ENCODE results near the gene NUP214.
"Not testable (repeated sequence)": the region's sequence is repeated elsewhere in the genome, so short reads cannot be mapped to it uniquely, and the experiment has no call there.

The NUP214 gene

DNA sequence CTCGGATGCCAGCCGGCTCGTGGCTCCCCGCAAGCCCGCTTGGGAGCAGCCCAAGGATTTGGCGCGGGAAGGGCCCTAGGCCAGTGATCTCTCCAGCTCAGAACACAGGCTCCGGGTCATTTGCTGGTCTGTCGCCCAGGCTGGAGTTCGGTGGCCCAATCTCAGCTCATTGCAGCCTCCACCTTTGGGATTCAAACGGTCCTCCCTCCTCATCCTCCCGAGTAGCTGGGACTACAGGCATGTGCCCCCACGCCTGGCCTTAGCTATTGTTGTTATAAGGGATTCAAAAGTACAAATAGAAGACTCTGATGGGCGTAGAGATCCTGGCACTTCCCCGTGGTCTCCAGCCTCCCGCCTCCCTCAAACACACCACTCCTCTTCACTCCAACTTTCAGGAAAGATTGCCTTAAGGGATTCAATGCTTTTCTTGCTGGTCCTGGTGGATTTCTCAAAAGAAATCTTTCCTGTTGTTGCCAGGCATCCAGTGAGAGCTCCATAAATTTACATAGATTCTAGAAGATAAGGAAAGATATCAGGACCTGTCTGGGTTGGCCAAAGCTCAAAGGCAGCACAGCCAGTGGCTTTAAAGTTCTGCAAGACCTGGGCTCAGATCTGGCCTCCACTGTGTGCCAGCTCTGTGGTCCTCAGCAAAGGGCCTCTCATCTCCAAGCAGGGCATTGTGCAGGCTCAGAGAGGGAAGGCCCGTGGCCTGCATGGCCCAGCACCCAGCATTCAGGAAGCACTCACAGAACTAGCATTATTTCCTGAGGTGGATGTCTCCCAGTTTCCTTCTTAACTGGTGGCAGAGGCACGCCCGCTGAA, 28.0 kb upstream of the NUP214 start:
- peaks cover 27% of the 10 kb centered on the region for H3K4me1 ChIP-seq (ENCODE audit: control insufficient read depth, insufficient read depth, low read length)
- 20 to 22% methylated on average over 18 to 19 of the region's 19 CpGs for WGBS, 2 experiments
- H3K9me3 ChIP-seq (ENCODE audit: control insufficient read depth, low read length), result no peaks in the 10 kb centered on the region
- H3K4me3 ChIP-seq (ENCODE audit: insufficient read depth, low read depth, low read length), result peak overlapping the region; percentile 87
- no peaks in the 10 kb centered on the region for H3K36me3 ChIP-seq (ENCODE audit: control insufficient read depth, insufficient read depth, low read length)
- no peaks in the 10 kb centered on the region for H3K27me3 ChIP-seq (ENCODE audit: control insufficient read depth, insufficient read depth, low read length, poor library complexity, severe bottlenecking)
- no peak overlapping the region for H3K27ac ChIP-seq (ENCODE audit: insufficient read depth, low read depth, low read length, poor library complexity, severe bottlenecking)

DNA sequence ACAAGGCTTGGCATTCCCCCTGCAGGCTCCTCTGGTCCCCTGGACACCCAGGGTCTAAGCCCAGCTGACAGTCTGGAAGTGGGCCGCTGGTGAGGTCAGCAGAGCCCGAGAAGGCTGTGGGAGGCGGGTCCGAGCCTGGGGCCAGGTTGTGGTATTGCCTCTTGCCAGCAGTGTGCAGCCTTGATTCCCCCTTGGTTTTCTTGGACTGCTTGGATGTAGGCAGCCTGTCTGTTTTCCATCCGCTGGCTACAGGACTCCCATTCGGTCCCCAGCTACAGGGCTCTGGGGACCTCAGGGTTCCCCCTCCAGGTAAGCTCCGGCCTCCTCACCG, 27.5 kb upstream of the NUP214 start:
- H3K4me3 ChIP-seq (ENCODE audit: insufficient read depth, low read depth, low read length), result peak overlapping the region; percentile 87
- H3K27me3 ChIP-seq (ENCODE audit: control insufficient read depth, insufficient read depth, low read length, poor library complexity, severe bottlenecking), result no peaks in the 10 kb centered on the region
- no peaks in the 10 kb centered on the region for H3K36me3 ChIP-seq (ENCODE audit: control insufficient read depth, insufficient read depth, low read length)
- H3K27ac ChIP-seq (ENCODE audit: insufficient read depth, low read depth, low read length, poor library complexity, severe bottlenecking), result no peak overlapping the region
- WGBS, 2 experiments, result 87 to 88% methylated on average over 8 of the region's 8 CpGs
- H3K9me3 ChIP-seq (ENCODE audit: control insufficient read depth, low read length), result no peaks in the 10 kb centered on the region
- H3K4me1 ChIP-seq (ENCODE audit: control insufficient read depth, insufficient read depth, low read length), result peaks cover 27% of the 10 kb centered on the region

GRCh38 chr9:131098391-131099101, 26.8 kb upstream of the NUP214 start:
- no peaks in the 10 kb centered on the region for H3K9me3 ChIP-seq (ENCODE audit: control insufficient read depth, low read length)
- no peak overlapping the region for H3K27ac ChIP-seq (ENCODE audit: insufficient read depth, low read depth, low read length, poor library complexity, severe bottlenecking)
- peaks cover 27% of the 10 kb centered on the region for H3K4me1 ChIP-seq (ENCODE audit: control insufficient read depth, insufficient read depth, low read length)
- H3K36me3 ChIP-seq (ENCODE audit: control insufficient read depth, insufficient read depth, low read length), result no peaks in the 10 kb centered on the region
- H3K4me3 ChIP-seq (ENCODE audit: insufficient read depth, low read depth, low read length), result peak overlapping the region; percentile 87
- no peaks in the 10 kb centered on the region for H3K27me3 ChIP-seq (ENCODE audit: control insufficient read depth, insufficient read depth, low read length, poor library complexity, severe bottlenecking)
- WGBS, 2 experiments, result 76 to 78% methylated on average over 13 of the region's 13 CpGs

DNA sequence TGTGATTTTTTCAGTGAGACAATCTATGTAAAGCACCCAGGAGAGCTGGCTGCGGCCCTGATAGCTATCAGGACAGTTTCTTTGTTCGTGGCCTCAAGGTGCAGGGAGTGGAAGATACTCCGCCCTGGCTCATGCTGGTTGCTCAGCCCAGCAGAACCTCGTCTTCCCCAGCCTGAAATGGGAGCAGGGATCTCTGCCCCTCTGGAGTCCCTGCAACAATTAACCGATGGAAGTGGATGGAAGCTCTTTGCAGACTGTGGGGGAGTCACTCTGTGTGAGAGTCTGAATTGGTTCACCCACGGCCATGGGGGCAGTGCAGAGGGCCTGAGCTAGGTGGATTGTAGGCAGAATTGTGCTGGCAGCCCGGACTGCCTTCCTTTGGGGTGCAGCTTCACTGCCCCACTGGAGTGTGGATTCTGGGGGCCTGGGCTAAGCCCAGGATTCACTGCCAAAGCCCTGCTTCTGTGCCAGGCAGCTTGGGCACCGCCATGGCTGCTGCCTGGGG, 26.2 kb upstream of the NUP214 start:
- H3K27ac ChIP-seq (ENCODE audit: insufficient read depth, low read depth, low read length, poor library complexity, severe bottlenecking), result no peak overlapping the region
- no peaks in the 10 kb centered on the region for H3K27me3 ChIP-seq (ENCODE audit: control insufficient read depth, insufficient read depth, low read length, poor library complexity, severe bottlenecking)
- H3K4me1 ChIP-seq (ENCODE audit: control insufficient read depth, insufficient read depth, low read length), result peaks cover 27% of the 10 kb centered on the region
- 86 to 88% methylated on average over 8 of the region's 8 CpGs for WGBS, 2 experiments
- H3K9me3 ChIP-seq (ENCODE audit: control insufficient read depth, low read length), result no peaks in the 10 kb centered on the region
- no peak overlapping the region for H3K4me3 ChIP-seq (ENCODE audit: insufficient read depth, low read depth, low read length)
- H3K36me3 ChIP-seq (ENCODE audit: control insufficient read depth, insufficient read depth, low read length), result no peaks in the 10 kb centered on the region

DNA sequence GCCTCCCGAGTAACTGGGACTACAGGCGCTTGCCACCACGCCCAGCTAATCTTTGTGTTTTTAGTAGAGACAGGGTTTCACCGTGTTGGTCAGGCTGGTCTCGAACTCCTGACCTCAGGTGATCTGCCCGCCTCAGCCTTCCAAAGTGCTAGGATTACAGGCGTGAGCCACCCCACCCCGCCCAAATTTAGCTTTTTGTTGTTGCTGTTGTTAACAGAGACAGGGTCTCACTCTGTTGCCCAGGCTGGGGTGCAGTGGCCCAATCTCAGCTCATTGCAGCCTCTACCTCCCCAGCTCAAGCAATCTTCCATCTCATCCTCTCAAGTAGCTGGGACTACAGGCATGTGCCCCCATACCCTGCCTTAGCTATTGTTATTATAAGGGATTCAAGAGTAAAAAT, 25.5 kb upstream of the NUP214 start:
- H3K4me3 ChIP-seq (ENCODE audit: insufficient read depth, low read depth, low read length); H3K27me3 ChIP-seq (ENCODE audit: control insufficient read depth, insufficient read depth, low read length, poor library complexity, severe bottlenecking); H3K27ac ChIP-seq (ENCODE audit: insufficient read depth, low read depth, low read length, poor library complexity, severe bottlenecking); H3K9me3 ChIP-seq (ENCODE audit: control insufficient read depth, low read length); H3K36me3 ChIP-seq (ENCODE audit: control insufficient read depth, insufficient read depth, low read length): not testable (repeated sequence)
- WGBS, 2 experiments, result 91 to 96% methylated on average over 8 of the region's 8 CpGs
- H3K4me1 ChIP-seq (ENCODE audit: control insufficient read depth, insufficient read depth, low read length), result peaks cover 27% of the 10 kb centered on the region

GRCh38 chr9:131100445-131100844, 24.9 kb upstream of the NUP214 start:
- WGBS, 2 experiments, result 91% methylated on average over 9 of the region's 9 CpGs
- H3K4me1 ChIP-seq (ENCODE audit: control insufficient read depth, insufficient read depth, low read length), result peaks cover 27% of the 10 kb centered on the region
- no peak overlapping the region for H3K27ac ChIP-seq (ENCODE audit: insufficient read depth, low read depth, low read length, poor library complexity, severe bottlenecking)
- H3K4me3 ChIP-seq (ENCODE audit: insufficient read depth, low read depth, low read length), result no peak overlapping the region
- no peaks in the 10 kb centered on the region for H3K9me3 ChIP-seq (ENCODE audit: control insufficient read depth, low read length)
- no peaks in the 10 kb centered on the region for H3K27me3 ChIP-seq (ENCODE audit: control insufficient read depth, insufficient read depth, low read length, poor library complexity, severe bottlenecking)
- peaks cover 3% of the 10 kb centered on the region for H3K36me3 ChIP-seq (ENCODE audit: control insufficient read depth, insufficient read depth, low read length)

GRCh38 chr9:131101207-131101964, 24.0 kb upstream of the NUP214 start:
- H3K4me1 ChIP-seq (ENCODE audit: control insufficient read depth, insufficient read depth, low read length), result peaks cover 27% of the 10 kb centered on the region
- no peak overlapping the region for H3K27ac ChIP-seq (ENCODE audit: insufficient read depth, low read depth, low read length, poor library complexity, severe bottlenecking)
- WGBS, 2 experiments, result 94 to 96% methylated on average over 11 of the region's 11 CpGs
- no peaks in the 10 kb centered on the region for H3K27me3 ChIP-seq (ENCODE audit: control insufficient read depth, insufficient read depth, low read length, poor library complexity, severe bottlenecking)
- H3K4me3 ChIP-seq (ENCODE audit: insufficient read depth, low read depth, low read length), result no peak overlapping the region
- peaks cover 8% of the 10 kb centered on the region for H3K36me3 ChIP-seq (ENCODE audit: control insufficient read depth, insufficient read depth, low read length)
- H3K9me3 ChIP-seq (ENCODE audit: control insufficient read depth, low read length), result no peaks in the 10 kb centered on the region

GRCh38 chr9:131103024-131103423, 22.4 kb upstream of the NUP214 start:
- H3K4me1 ChIP-seq (ENCODE audit: control insufficient read depth, insufficient read depth, low read length), result peaks cover 20% of the 10 kb centered on the region
- no peak overlapping the region for H3K27ac ChIP-seq (ENCODE audit: insufficient read depth, low read depth, low read length, poor library complexity, severe bottlenecking)
- H3K36me3 ChIP-seq (ENCODE audit: control insufficient read depth, insufficient read depth, low read length), result peaks cover 15% of the 10 kb centered on the region
- WGBS, 2 experiments, result 87 to 91% methylated on average over 9 of the region's 9 CpGs
- H3K27me3 ChIP-seq (ENCODE audit: control insufficient read depth, insufficient read depth, low read length, poor library complexity, severe bottlenecking), result no peaks in the 10 kb centered on the region
- no peaks in the 10 kb centered on the region for H3K9me3 ChIP-seq (ENCODE audit: control insufficient read depth, low read length)
- no peak overlapping the region for H3K4me3 ChIP-seq (ENCODE audit: insufficient read depth, low read depth, low read length)

DNA sequence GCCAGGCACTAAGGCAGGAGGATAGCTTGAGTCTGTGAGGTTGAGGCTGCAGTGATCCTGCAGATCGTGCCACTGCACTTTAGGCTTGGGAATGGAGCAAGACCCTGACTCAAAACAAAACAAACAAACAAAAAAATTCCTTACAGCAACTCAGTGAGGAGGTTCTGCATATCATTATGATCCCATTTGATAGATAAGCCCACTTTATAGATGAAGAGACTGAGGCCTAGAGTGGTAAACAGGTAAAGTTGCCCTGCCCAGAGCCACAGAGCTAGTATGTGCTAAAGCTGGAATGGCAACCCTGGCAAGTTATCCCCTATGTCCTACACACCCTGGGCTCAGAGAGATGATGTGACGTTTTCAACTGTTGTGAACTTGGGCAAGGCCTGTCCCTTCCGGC, 21.9 kb upstream of the NUP214 start:
- peaks cover 16% of the 10 kb centered on the region for H3K36me3 ChIP-seq (ENCODE audit: control insufficient read depth, insufficient read depth, low read length)
- H3K27ac ChIP-seq (ENCODE audit: insufficient read depth, low read depth, low read length, poor library complexity, severe bottlenecking), result no peak overlapping the region
- H3K9me3 ChIP-seq (ENCODE audit: control insufficient read depth, low read length), result no peaks in the 10 kb centered on the region
- H3K4me3 ChIP-seq (ENCODE audit: insufficient read depth, low read depth, low read length), result no peak overlapping the region
- peaks cover 15% of the 10 kb centered on the region for H3K4me1 ChIP-seq (ENCODE audit: control insufficient read depth, insufficient read depth, low read length)
- 97 to 98% methylated on average over 3 of the region's 3 CpGs for WGBS, 2 experiments
- H3K27me3 ChIP-seq (ENCODE audit: control insufficient read depth, insufficient read depth, low read length, poor library complexity, severe bottlenecking), result no peaks in the 10 kb centered on the region

Measured in ectodermal cell (in vitro differentiated cells).